ENCODE measurements around the gene ARFGEF2. TPM values are rescaled to one million over a fixed set of nuclear protein-coding genes. Genes with fewer than 3 reads are reported as not detected.

ARFGEF2 gene
- total RNA-seq, 1 donor from 2014 or later, result 32.9 TPM

DNA sequence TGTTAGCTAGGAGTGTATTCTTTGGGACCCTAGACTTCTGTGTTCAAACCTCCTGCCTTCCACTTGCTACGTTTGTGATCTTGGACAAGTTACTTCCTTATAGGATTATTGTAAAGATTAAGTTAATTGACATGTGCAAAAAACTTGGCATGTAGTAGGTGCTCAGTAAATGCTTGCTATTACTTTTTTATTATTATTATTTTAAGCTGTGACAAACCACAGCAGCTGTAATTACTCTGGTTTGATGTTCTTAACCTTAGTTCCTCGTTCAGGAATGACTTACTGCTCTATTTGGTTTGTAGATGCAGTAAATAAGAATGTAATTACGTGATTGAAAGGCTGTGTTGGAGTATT, 3.2 kb downstream of the ARFGEF2 start:
- Histone ChIP-seq H3K4me3 (no peak overlapping the region), H3K27ac (no peak overlapping the region)
- ATAC-seq, result no peak

DNA sequence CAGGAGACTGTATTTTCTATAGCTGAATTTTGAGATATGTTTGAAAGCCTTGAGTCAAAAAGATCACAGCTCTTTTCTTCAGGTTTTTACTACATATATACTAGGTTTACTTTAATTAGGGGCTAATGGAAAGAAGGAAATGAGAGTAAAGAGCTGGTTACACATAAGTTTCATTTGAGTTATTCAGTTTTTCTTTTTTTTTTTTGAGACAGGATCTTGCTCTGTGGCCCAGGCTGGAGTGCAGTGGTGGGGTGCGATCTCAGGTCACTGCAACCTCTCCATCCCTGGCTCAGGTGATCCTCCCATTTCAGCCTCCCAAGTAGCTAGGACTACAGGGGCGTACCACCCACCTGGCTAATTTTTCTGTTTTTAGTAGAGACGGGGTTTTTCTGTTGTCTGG, 4.8 kb downstream of the ARFGEF2 start:
- intact Hi-C loops (cut with DNase I), result no loop called here
- Histone ChIP-seq H3K36me3 (no peaks in the 10 kb centered on the region), H3K27ac (no peak overlapping the region), H3K4me3 (no peak overlapping the region), H3K4me1 (peaks cover 68% of the 10 kb centered on the region), H3K9me3 (no peaks in the 10 kb centered on the region), H3K27me3 (ENCODE audit: low read depth) (no peaks in the 10 kb centered on the region)
- no peak for DNase-seq
- no peak for ATAC-seq
- TF ChIP-seq, protein P1, sequence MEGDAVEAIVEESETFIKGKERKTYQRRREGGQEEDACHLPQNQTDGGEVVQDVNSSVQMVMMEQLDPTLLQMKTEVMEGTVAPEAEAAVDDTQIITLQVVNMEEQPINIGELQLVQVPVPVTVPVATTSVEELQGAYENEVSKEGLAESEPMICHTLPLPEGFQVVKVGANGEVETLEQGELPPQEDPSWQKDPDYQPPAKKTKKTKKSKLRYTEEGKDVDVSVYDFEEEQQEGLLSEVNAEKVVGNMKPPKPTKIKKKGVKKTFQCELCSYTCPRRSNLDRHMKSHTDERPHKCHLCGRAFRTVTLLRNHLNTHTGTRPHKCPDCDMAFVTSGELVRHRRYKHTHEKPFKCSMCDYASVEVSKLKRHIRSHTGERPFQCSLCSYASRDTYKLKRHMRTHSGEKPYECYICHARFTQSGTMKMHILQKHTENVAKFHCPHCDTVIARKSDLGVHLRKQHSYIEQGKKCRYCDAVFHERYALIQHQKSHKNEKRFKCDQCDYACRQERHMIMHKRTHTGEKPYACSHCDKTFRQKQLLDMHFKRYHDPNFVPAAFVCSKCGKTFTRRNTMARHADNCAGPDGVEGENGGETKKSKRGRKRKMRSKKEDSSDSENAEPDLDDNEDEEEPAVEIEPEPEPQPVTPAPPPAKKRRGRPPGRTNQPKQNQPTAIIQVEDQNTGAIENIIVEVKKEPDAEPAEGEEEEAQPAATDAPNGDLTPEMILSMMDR (IDR thresholded peaks at IDR 0.05), result no peak

More for the DNA sequence above, 3.2 kb downstream of the ARFGEF2 start:
- Histone ChIP-seq H3K27me3 (ENCODE audit: low read depth) (no peaks in the 10 kb centered on the region), H3K36me3 (no peaks in the 10 kb centered on the region), H3K9me3 (no peaks in the 10 kb centered on the region), H3K4me1 (peaks cover 66% of the 10 kb centered on the region)
- TF ChIP-seq, protein P1 (IDR thresholded peaks at IDR 0.05), result no peak
- no peak for DNase-seq
- intact Hi-C loops (cut with DNase I), result no loop called here

DNA sequence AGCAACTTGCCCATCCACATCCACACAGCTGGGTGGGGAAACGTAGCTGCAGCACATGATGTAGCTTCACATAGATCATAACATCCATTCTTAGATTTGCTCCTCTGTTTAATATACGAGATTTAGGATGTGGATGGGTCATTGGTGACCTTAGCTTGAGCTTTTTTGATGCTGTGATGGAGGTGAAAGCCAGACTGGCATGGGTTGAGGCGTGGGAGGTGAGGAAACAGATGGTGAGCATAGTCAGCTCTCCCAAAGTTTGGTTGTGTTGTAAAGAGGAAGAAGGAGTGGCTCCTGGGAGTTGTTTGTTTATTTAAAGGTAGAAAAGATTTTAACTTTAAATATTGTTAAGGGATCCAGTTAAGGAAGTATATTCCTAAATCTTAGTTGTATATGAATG, 5.3 kb downstream of the ARFGEF2 start:
- peaks cover 68% of the 10 kb centered on the region for H3K4me1 ChIP-seq
- H3K9me3 ChIP-seq, result no peaks in the 10 kb centered on the region
- ATAC-seq (no peak), DNase-seq (no peak)
- intact Hi-C loops (cut with DNase I), result no loop called here
- no peaks in the 10 kb centered on the region for H3K36me3 ChIP-seq
- H3K27ac ChIP-seq, result no peak overlapping the region
- TF ChIP-seq, protein P1 (IDR thresholded peaks at IDR 0.05), result no peak
- no peaks in the 10 kb centered on the region for H3K27me3 ChIP-seq (ENCODE audit: low read depth)
- no peak overlapping the region for H3K4me3 ChIP-seq

DNA sequence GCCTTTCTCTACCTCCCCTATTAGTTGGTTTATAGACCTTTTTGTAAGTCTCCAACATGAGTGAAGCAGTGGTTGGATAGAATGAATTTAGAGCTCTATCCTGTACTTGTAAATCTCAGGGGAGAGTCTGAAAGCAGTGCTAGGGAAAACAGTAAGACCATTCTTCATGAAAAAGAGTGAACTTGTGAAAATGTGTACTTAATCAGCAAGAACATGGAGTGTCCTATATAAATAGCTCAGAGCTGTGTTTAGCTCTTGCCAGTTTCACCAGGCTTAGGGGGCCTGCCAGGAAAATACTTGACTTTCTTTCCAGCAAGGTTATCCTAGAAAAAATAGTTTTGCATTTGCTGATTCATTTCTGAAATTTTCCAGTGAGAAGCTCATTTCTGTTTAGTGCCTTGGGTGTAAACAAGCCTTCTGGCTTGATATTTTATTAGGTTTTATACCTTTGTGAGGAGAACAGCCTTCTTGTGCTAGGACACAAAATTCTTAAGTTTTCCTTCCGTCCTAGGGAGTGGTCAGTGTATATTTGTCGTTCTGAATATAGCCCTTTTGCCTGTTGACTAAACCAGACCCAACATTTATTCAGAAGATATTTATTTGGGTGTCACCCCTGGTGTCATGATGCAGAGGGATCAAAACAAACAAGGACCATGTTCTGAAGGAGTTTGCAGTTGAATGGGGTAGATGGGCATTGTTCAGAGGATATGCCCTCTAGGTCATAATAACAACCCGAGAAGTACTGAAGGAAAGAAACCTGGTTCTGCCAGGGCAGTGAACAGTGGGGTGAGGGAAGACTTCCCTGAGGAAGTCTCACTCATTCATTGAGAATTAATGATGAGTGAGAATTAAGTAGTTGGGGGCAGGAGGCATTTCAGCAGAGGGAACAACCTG, 7.6 kb downstream of the ARFGEF2 start:
- intact Hi-C loops (cut with DNase I), result no loop called here
- no peak overlapping the region for H3K4me3 ChIP-seq
- no peak for DNase-seq
- peak in 1 of 2 donors; percentile 49 for ATAC-seq
- H3K27ac ChIP-seq, result peak overlapping the region; percentile 37
- no peaks in the 10 kb centered on the region for H3K36me3 ChIP-seq
- no peaks in the 10 kb centered on the region for H3K27me3 ChIP-seq (ENCODE audit: low read depth)
- TF ChIP-seq, protein P1 (IDR thresholded peaks at IDR 0.05), result no peak
- H3K4me1 ChIP-seq, result peaks cover 56% of the 10 kb centered on the region
- no peaks in the 10 kb centered on the region for H3K9me3 ChIP-seq

DNA sequence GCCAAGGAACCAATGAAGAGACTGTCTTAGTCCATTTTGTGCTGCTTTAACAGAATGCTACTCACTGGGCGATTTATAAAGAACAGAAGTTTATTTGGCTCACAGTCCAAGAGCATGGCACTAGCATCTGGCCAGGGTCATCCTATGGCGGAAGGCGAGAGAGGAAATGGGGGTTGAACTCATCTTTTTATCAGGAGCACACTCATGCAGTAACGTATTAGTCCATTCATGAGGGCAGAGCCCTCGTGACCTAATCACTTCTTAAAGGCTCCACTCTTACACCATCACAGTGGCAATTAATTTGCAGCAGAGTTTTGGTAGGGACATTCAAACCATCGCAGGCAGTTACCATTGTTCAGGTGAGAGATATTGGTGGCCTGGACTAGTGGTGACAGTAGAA, 8.5 kb downstream of the ARFGEF2 start:
- DNase-seq, result no peak
- Histone ChIP-seq H3K27ac (peak overlapping the region; percentile 37), H3K36me3 (no peaks in the 10 kb centered on the region), H3K9me3 (no peaks in the 10 kb centered on the region), H3K27me3 (ENCODE audit: low read depth) (no peaks in the 10 kb centered on the region), H3K4me1 (peaks cover 48% of the 10 kb centered on the region), H3K4me3 (no peak overlapping the region)
- TF ChIP-seq, protein P1 (IDR thresholded peaks at IDR 0.05), result no peak
- no peak for ATAC-seq
- intact Hi-C loops (cut with DNase I), result no loop called here

All from lower lobe of right lung (tissue), 2 donors.